ENCODE results near the gene DNAH14. TPM values are rescaled to one million over a fixed set of nuclear protein-coding genes. Genes with fewer than 3 reads are reported as not detected.
"Not testable (repeated sequence)": the region's sequence is repeated elsewhere in the genome, so short reads cannot be mapped to it uniquely, and the experiment has no call there.

Gene DNAH14
- total and polyA plus RNA-seq, 9 of the 15 experiments (the other 6 are each of a cell fraction or from before 2014, with no cell fraction given): 58.4 to 142 (median 98.4) TPM

- no TSS peak for BruUV-seq (replicated peaks)
- H4K20me1 ChIP-seq (replicated peaks; ENCODE audit: control insufficient read depth, insufficient read depth, low read length): no peaks in the 10 kb centered on the region
- ChIA-PET CTCF (ENCODE audit: low intra/inter-chr PET ratio) (no interaction called here), POLR2A (interaction anchor here (0.7 kb wide), 1 partner anchor 9 kb away, joined by 3 read pairs; no protein-coding TSS in a partner anchor)
- no peaks in the 10 kb centered on the region for H3K9me1 ChIP-seq (ENCODE audit: control insufficient read depth, insufficient read depth, low read length)
- no peak overlapping the region for H2AFZ ChIP-seq (ENCODE audit: low read depth, low read length)
- TF ChIP-seq TCF15 (CRISPR knock-in tag; IDR thresholded peaks at IDR 0.05): no peak
- TF ChIP-seq ZNF75A (CRISPR knock-in tag; IDR thresholded peaks at IDR 0.05): peak; percentile 93
- H3K4me1 ChIP-seq (replicated peaks in 1 of 2; ENCODE audit: control insufficient read depth in 2 of 2, insufficient read depth in 2 of 2, low read length in 2 of 2): no peaks in the 10 kb centered on the region
- peaks cover 19% of the 10 kb centered on the region for H3K9me3 ChIP-seq (replicated peaks; ENCODE audit: control insufficient read depth, insufficient read depth, low read depth, low read length)
- ATAC-seq (peak; percentile 64), FAIRE-seq (no peak), DNase-seq (ENCODE audit: extremely low read depth in 1 of 4, low spot score in 3 of 4) (no peak)
- H3K4me3 ChIP-seq: no peak overlapping the region
- no peak overlapping the region for H3K4me2 ChIP-seq (ENCODE audit: insufficient read depth, low read length)
- in situ Hi-C loops (cut with MboI) (loop anchor here (25.0 kb wide), 1 partner anchor 828 kb away; the partner anchor contains the start of gene FBXO28), intact Hi-C loops (cut with micrococcal nuclease) (no loop called here)
- H3K27ac ChIP-seq (ENCODE audit: extremely low read depth, low read depth, low read length): no peak overlapping the region
- H3K79me2 ChIP-seq (ENCODE audit: control insufficient read depth, insufficient read depth, low read length): peaks cover 41% of the 10 kb centered on the region
- H3K9ac ChIP-seq (ENCODE audit: insufficient read depth in 1 of 2, low read depth in 2 of 2, low read length in 2 of 2): no peak overlapping the region
- no peaks in the 10 kb centered on the region for H3K27me3 ChIP-seq (ENCODE audit: control insufficient read depth in 2 of 2, insufficient read depth in 2 of 2, low read length in 2 of 2)
- H3K36me3 ChIP-seq (ENCODE audit: control insufficient read depth, insufficient read depth, low read length): no peaks in the 10 kb centered on the region
Measured at GRCh38 chr1:224939844-224940425, 10.5 kb downstream of the DNAH14 start.

- TF ChIP-seq KDM1A (IDR thresholded peaks at IDR 0.05): 0 out of 4 replicates have a peak, but pooled peaks of 1 of the 2 experiments have one; percentile 33
- TF ChIP-seq ZNF146 (CRISPR knock-in tag; IDR thresholded peaks at IDR 0.05; ENCODE audit: unreplicated experiment): peak; percentile 63
- peak; percentile 63; the same call in 1 of the 2 replicates for TF ChIP-seq BCOR (IDR thresholded peaks at IDR 0.05)
- intact Hi-C loops (cut with micrococcal nuclease); POLR2A ChIA-PET; H2AFZ ChIP-seq (ENCODE audit: low read depth, low read length); CTCF ChIA-PET (ENCODE audit: low intra/inter-chr PET ratio); H3K27me3 ChIP-seq (ENCODE audit: control insufficient read depth in 2 of 2, insufficient read depth in 2 of 2, low read length in 2 of 2); H3K4me3 ChIP-seq; FAIRE-seq; BruUV-seq (replicated peaks); H3K27ac ChIP-seq (ENCODE audit: extremely low read depth, low read depth, low read length); DNase-seq (ENCODE audit: extremely low read depth in 1 of 4, low spot score in 3 of 4); H3K9me1 ChIP-seq (ENCODE audit: control insufficient read depth, insufficient read depth, low read length); H4K20me1 ChIP-seq (replicated peaks; ENCODE audit: control insufficient read depth, insufficient read depth, low read length); H3K9ac ChIP-seq (ENCODE audit: insufficient read depth in 1 of 2, low read depth in 2 of 2, low read length in 2 of 2); H3K36me3 ChIP-seq (ENCODE audit: control insufficient read depth, insufficient read depth, low read length); H3K4me2 ChIP-seq (ENCODE audit: insufficient read depth, low read length); H3K4me1 ChIP-seq (replicated peaks in 1 of 2; ENCODE audit: control insufficient read depth in 2 of 2, insufficient read depth in 2 of 2, low read length in 2 of 2); ATAC-seq: not testable (repeated sequence)
- WGBS (ENCODE audit: insufficient coverage, low coverage, missing lambda C conversion rate): 96% methylated on average over 3 of the region's 3 CpGs
- H3K9me3 ChIP-seq (replicated peaks; ENCODE audit: control insufficient read depth, insufficient read depth, low read depth, low read length): peaks cover 14% of the 10 kb centered on the region
- peaks cover 33% of the 10 kb centered on the region for H3K79me2 ChIP-seq (ENCODE audit: control insufficient read depth, insufficient read depth, low read length)
- in situ Hi-C loops (cut with MboI): loop anchor here (25.0 kb wide), 1 partner anchor 828 kb away; the partner anchor contains the start of gene FBXO28
Measured at GRCh38 chr1:224940735-224941134, 11.3 kb downstream of the DNAH14 start.

All from K562 (cell line).